ENCODE measurements around the gene WBP2. TPM values are rescaled to one million over a fixed set of nuclear protein-coding genes. Genes with fewer than 3 reads are reported as not detected.

The WBP2 gene
- total and polyA plus RNA-seq, 2 of the 13 experiments (the other 11 are each of a cell fraction or from before 2014, with no cell fraction given): 29.2 to 29.5 TPM

DNA sequence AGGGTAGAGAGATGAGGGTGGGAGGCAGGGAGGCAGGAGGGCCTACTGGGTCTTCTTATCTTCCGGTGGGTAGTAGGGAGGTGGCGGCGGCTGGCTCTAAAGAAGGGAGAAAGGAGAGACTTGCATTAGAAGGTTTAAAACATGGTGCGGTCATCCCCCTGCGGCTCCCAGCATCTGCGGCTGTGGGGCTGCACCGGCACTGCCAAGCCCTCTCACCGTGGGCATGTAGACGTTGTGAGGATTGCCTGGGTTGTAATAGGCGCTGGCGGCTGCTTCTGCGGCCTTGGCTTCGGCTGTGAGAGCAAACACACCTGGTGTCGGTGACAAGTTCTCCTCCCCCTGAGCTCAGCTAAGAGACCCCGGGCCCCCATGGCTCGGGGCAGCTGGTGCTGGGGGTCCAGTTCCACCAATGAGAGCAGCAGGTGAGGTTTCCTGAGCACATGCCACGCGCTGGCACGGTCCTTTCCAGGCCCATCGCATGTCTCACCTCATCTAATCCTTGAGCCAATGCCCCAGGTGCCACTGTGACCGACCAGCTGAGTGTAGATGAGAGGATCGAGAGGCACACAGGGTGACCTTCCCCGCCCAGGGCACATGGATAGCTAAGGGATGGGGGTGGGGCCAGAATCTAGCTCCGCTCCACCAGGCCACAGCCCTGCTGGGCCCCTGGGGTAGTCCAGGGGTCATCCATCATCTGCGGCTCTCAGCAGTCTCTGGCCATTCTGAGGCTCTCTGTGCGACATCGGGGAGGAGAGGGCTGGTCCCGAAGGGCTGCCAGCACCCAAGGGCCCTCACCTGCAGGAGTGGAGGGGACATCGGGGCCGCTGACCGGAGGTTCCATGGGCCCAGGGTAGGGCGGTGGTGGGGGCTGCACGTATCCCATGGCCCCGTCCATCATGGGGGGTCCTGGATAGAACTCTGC is 8.2 kb downstream of the WBP2 start (continued):
- TF ChIP-seq, protein P1, sequence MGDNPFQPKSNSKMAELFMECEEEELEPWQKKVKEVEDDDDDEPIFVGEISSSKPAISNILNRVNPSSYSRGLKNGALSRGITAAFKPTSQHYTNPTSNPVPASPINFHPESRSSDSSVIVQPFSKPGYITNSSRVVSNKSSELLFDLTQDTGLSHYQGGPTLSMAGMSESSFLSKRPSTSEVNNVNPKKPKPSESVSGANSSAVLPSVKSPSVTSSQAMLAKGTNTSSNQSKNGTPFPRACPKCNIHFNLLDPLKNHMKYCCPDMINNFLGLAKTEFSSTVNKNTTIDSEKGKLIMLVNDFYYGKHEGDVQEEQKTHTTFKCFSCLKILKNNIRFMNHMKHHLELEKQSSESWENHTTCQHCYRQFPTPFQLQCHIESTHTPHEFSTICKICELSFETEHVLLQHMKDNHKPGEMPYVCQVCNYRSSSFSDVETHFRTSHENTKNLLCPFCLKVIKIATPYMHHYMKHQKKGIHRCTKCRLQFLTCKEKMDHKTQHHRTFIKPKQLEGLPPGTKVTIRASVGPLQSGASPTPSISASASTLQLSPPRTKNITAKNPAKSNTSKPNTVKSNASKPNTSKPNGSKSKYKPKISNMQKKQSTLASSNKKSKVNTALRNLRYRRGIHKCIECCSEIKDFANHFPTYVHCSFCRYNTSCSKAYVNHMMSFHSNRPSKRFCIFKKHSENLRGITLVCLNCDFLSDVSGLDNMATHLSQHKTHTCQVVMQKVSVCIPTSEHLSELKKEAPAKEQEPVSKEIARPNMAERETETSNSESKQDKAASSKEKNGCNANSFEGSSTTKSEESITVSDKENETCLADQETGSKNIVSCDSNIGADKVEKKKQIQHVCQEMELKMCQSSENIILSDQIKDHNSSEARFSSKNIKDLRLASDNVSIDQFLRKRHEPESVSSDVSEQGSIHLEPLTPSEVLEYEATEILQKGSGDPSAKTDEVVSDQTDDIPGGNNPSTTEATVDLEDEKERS (CRISPR knock-in tag; IDR thresholded peaks at IDR 0.05): peak; percentile 74; the same call in 1 of the 2 replicates
- TF ChIP-seq ARNTL (CRISPR knock-in tag; IDR thresholded peaks at IDR 0.05): peak; percentile 92
- no peak; the same call in 1 of the 2 replicates for TF ChIP-seq NFE2L1 (CRISPR knock-in tag; IDR thresholded peaks at IDR 0.05; ENCODE audit: borderline replicate concordance)
- peak; percentile 87 for TF ChIP-seq ZNF501 (CRISPR knock-in tag; IDR thresholded peaks at IDR 0.05)
- TF ChIP-seq FOXC1 (CRISPR knock-in tag; IDR thresholded peaks at IDR 0.05; ENCODE audit: borderline replicate concordance): peak; percentile 97
- no peak for TF ChIP-seq FOXP1 (IDR thresholded peaks at IDR 0.05)
- peak; percentile 73; the same call in 1 of the 2 replicates for TF ChIP-seq FOXP1 (CRISPR knock-in tag; IDR thresholded peaks at IDR 0.05)
- peak; percentile 99 for TF ChIP-seq NR2F6 (IDR thresholded peaks at IDR 0.05)
- peak; percentile 99 for TF ChIP-seq NR2F6 (CRISPR knock-in tag; IDR thresholded peaks at IDR 0.05)
- 0 out of 2 replicates have a peak, but pooled peaks have one; percentile 9 for TF ChIP-seq ZKSCAN1 (IDR thresholded peaks at IDR 0.05; ENCODE audit: low read length)
- TF ChIP-seq, protein P2, sequence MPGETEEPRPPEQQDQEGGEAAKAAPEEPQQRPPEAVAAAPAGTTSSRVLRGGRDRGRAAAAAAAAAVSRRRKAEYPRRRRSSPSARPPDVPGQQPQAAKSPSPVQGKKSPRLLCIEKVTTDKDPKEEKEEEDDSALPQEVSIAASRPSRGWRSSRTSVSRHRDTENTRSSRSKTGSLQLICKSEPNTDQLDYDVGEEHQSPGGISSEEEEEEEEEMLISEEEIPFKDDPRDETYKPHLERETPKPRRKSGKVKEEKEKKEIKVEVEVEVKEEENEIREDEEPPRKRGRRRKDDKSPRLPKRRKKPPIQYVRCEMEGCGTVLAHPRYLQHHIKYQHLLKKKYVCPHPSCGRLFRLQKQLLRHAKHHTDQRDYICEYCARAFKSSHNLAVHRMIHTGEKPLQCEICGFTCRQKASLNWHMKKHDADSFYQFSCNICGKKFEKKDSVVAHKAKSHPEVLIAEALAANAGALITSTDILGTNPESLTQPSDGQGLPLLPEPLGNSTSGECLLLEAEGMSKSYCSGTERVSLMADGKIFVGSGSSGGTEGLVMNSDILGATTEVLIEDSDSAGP (CRISPR knock-in tag; IDR thresholded peaks at IDR 0.05; ENCODE audit: borderline replicate concordance): peak; percentile 95
- no peak for TF ChIP-seq ADNP (CRISPR knock-in tag; IDR thresholded peaks at IDR 0.05)
- TF ChIP-seq ZNF780A (CRISPR knock-in tag; IDR thresholded peaks at IDR 0.05): peak; percentile 82; the same call in 1 of the 2 replicates
- TF ChIP-seq TOPORS (CRISPR knock-in tag; IDR thresholded peaks at IDR 0.05): peak; percentile 70; the same call in 1 of the 2 replicates
- no peak for TF ChIP-seq SOX6 (IDR thresholded peaks at IDR 0.05)
- TF ChIP-seq SOX6 (CRISPR knock-in tag; IDR thresholded peaks at IDR 0.05): peak; percentile 93
- TF ChIP-seq ZSCAN22 (CRISPR knock-in tag; IDR thresholded peaks at IDR 0.05): peak; percentile 52; the same call in 1 of the 2 replicates
- TF ChIP-seq CENPT (CRISPR knock-in tag; IDR thresholded peaks at IDR 0.05; ENCODE audit: low read depth): peak; percentile 62; the same call in 1 of the 2 replicates
- peak; percentile 85 for TF ChIP-seq GZF1 (CRISPR knock-in tag; IDR thresholded peaks at IDR 0.05)
- TF ChIP-seq, protein P3, sequence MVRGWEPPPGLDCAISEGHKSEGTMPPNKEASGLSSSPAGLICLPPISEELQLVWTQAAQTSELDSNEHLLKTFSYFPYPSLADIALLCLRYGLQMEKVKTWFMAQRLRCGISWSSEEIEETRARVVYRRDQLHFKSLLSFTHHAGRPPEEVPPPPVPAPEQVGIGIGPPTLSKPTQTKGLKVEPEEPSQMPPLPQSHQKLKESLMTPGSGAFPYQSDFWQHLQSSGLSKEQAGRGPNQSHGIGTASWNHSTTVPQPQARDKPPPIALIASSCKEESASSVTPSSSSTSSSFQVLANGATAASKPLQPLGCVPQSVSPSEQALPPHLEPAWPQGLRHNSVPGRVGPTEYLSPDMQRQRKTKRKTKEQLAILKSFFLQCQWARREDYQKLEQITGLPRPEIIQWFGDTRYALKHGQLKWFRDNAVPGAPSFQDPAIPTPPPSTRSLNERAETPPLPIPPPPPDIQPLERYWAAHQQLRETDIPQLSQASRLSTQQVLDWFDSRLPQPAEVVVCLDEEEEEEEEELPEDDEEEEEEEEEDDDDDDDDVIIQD (CRISPR knock-in tag; IDR thresholded peaks at IDR 0.05; ENCODE audit: low read depth): 0 out of 2 replicates have a peak, but pooled peaks have one; percentile 33
- TF ChIP-seq FOXK2 (IDR thresholded peaks at IDR 0.05): no peak
- TF ChIP-seq, protein P4, sequence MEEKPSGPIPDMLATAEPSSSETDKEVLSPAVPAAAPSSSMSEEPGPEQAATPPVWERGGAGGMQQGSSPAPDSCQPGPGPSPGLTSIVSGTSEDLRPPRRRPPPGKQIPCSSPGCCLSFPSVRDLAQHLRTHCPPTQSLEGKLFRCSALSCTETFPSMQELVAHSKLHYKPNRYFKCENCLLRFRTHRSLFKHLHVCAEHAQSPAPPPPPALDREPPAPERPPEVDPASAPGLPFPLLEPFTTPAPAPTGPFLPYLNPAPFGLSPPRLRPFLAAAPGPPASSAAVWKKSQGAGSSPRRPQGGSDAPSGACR (CRISPR knock-in tag; IDR thresholded peaks at IDR 0.05): peak; percentile 82
- TF ChIP-seq FOXA3 (CRISPR knock-in tag; IDR thresholded peaks at IDR 0.05): peak; percentile 62
- TF ChIP-seq ZNF615 (CRISPR knock-in tag; IDR thresholded peaks at IDR 0.05; ENCODE audit: borderline replicate concordance): peak; percentile 59; the same call in 1 of the 2 replicates

Measured in HepG2 (cell line).